T-helper 1 cell treated with Interleukin-12 subunit alpha and Interleukin-12 subunit beta and Interleukin-4 antibody, amounts not matched to agents 30 μg/mL and 1 μg/mL, for 36 hours (primary cell): ENCODE data around the gene NACAD.

Source experiments
- H3K27ac Mint-ChIP-seq: one replicate; pipeline ENCODE4 v1.8.0; 2021; ENCODE audit warnings: mild to moderate bottlenecking, mixed read lengths
- H3K27me3 Mint-ChIP-seq: one replicate; pipeline ENCODE4 v1.8.0; 2021; ENCODE audit warnings: low read depth, mixed read lengths
- H3K36me3 Mint-ChIP-seq: one replicate; pipeline ENCODE4 v1.8.0; 2021; ENCODE audit warnings: low read depth, mixed read lengths
- H3K4me1 Mint-ChIP-seq: one replicate; pipeline ENCODE4 v1.8.0; 2021; ENCODE audit warnings: low read depth, mixed read lengths
- H3K4me3 Mint-ChIP-seq: one replicate; pipeline ENCODE4 v1.8.0; 2021; ENCODE audit warnings: mild to moderate bottlenecking, moderate library complexity, mixed read lengths
- H3K9me3 Mint-ChIP-seq: one replicate; pipeline ENCODE4 v1.8.0; 2021; ENCODE audit warnings: mixed read lengths

Gene NACAD

DNA sequence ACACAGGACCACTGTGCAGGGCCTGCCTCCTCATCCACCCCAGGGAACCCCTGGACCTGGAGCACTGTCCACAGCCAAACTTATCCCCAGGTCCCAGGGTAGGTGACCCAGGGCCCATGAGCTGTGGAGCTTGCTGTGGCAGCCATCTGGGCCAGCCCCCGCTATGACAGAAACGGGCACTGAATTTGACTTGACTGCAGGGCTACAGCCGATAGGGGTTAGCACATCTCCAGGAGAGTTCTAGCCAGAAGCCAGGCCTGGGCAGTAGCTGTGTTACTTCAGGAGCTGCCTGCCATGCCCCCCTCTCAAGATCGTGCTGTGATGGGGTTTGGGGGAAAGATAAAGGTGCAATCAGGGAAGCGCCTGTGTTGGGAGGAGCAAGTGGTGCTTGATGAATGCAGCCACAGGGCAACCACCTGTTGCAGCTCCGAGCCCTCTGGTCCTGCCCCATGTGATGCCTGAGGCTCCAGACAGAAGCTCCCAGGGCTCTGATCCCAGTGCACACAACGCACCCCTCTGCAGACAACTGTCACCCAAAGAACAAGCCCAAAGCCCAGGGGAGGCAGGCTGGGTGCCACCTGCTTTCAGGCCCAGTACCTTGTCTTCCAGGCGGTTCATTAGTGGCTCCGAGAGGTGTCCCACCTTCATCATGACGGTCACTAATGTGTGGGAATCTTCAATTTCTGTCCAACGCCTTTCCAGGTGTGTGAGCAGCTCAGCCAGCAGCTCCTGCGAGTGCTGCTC, 16.2 kb upstream of the NACAD start:
- Mint-ChIP-seq H3K27ac (no peak overlapping the region), H3K4me3 (no peak overlapping the region), H3K9me3 (no peaks in the 10 kb centered on the region), H3K36me3 (peaks cover 32% of the 10 kb centered on the region), H3K27me3 (no peaks in the 10 kb centered on the region), H3K4me1 (peaks cover 20% of the 10 kb centered on the region)

DNA sequence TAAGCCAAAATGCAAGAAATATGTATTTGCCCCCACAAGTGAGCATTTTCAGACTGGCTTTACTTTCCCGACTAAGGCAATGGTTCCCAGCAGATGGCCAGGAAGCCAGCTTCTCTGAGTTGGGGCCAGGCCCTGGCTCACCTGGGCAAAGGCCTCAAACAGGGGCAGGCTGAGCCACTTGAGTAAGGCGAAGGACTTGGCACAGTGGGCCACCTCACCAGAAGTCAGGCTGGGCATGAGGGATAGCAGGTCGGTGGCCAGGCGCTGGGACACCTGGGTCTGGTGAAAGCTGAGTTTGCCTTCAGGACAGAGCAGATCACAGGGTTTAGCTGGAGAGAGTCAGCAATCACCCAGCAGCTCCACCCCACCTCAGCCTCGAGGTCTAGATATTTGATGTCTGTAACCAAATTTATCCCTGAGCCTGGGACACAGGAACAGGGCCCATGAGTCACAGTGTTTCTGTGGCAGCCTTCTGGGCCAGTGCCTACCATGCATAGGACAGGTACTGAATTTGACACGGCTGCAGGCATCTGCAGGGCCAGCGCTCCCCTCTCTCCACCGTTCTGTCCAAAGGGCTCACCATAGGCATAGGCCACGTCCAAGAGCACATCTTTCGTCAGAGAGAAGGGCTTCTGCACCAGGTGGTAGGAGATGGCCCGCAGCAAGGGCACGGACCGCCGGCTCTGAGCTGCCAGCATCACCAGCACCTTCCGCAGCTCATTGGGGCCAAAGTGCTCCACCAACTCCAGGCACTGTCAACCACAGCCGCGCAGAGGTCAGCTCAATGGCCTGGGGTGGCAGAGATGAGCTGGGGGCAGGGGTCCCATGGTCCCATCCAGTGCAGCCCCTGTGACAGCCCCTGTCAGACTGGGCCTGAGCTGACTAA, 15.4 kb upstream of the NACAD start:
- Mint-ChIP-seq H3K9me3 (no peaks in the 10 kb centered on the region), H3K36me3 (peaks cover 36% of the 10 kb centered on the region), H3K27ac (no peak overlapping the region), H3K4me1 (peaks cover 18% of the 10 kb centered on the region), H3K27me3 (no peaks in the 10 kb centered on the region), H3K4me3 (no peak overlapping the region)

GRCh38 chr7:45102785-45103712, 14.3 kb upstream of the NACAD start:
- H3K4me1 Mint-ChIP-seq: peaks cover 10% of the 10 kb centered on the region
- no peaks in the 10 kb centered on the region for H3K9me3 Mint-ChIP-seq
- H3K27ac Mint-ChIP-seq: no peak overlapping the region
- no peak overlapping the region for H3K4me3 Mint-ChIP-seq
- H3K36me3 Mint-ChIP-seq: peaks cover 29% of the 10 kb centered on the region
- no peaks in the 10 kb centered on the region for H3K27me3 Mint-ChIP-seq

GRCh38 chr7:45101748-45102147, 13.0 kb upstream of the NACAD start:
- no peak overlapping the region for H3K4me3 Mint-ChIP-seq
- peaks cover 18% of the 10 kb centered on the region for H3K36me3 Mint-ChIP-seq
- H3K27ac Mint-ChIP-seq: no peak overlapping the region
- no peaks in the 10 kb centered on the region for H3K9me3 Mint-ChIP-seq
- H3K27me3 Mint-ChIP-seq: no peaks in the 10 kb centered on the region
- no peaks in the 10 kb centered on the region for H3K4me1 Mint-ChIP-seq

DNA sequence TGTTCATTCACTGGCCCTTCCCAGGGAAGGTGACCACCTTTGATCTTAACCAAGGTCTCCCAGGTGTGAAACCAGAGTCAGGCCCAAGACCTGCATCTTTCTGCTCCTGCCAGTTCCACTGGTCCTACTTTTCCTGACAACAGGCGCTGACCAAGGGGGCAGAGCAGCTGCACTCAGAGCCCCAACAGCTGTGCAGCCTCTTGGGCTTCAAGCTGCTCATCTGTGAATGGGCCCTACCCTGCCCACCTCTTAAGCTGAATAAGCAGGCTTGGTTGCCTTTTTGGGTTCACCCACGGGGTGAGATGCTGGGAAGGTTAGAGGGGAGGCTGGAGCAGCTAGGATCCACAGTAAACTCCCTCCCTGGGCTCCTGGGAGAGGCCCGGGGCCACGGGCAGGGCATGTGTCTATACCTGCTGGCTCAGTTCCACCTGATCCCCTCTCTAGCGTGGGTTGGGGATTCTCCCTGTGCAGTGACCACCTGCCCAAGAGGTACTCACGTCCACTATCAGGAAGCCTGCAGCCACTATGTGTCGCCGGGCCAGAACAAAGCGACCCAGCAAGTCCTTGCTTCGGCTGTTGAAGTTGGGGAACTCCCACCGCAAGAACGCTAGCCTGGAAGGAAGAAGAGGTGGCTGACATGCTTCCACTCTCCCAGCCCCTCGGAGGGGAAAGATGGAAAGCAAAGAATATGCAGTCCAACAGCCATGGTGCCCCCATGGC, 12.2 kb upstream of the NACAD start:
- Mint-ChIP-seq H3K4me3 (no peak overlapping the region), H3K9me3 (no peaks in the 10 kb centered on the region), H3K27me3 (no peaks in the 10 kb centered on the region), H3K4me1 (no peaks in the 10 kb centered on the region), H3K27ac (no peak overlapping the region), H3K36me3 (peaks cover 18% of the 10 kb centered on the region)

- Mint-ChIP-seq H3K4me1 (no peaks in the 10 kb centered on the region), H3K27me3 (no peaks in the 10 kb centered on the region), H3K4me3 (no peak overlapping the region), H3K9me3 (no peaks in the 10 kb centered on the region), H3K27ac (no peak overlapping the region), H3K36me3 (peaks cover 18% of the 10 kb centered on the region)
Observed at GRCh38 chr7:45099891-45100760, 11.4 kb upstream of the NACAD start.

- Mint-ChIP-seq H3K27ac (no peak overlapping the region), H3K4me1 (no peaks in the 10 kb centered on the region), H3K36me3 (peaks cover 18% of the 10 kb centered on the region), H3K27me3 (no peaks in the 10 kb centered on the region), H3K4me3 (no peak overlapping the region), H3K9me3 (no peaks in the 10 kb centered on the region)
Observed at GRCh38 chr7:45098983-45099839, 10.4 kb upstream of the NACAD start.

DNA sequence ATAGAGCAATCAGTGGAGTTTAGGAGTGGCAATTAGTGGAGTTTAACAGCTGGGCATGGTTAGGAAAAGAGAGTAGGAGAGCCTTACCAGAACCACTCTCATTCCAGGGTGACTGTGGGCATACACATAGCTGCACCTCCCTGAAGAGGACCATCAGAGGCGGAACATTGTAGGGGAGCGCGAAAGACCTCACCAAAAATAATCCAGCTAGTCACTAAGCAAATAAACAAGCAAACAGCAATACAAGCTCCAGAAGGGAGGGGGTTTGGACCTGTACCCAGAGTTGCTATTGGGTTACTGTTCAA, 4.1 kb upstream of the NACAD start:
- peaks cover 5% of the 10 kb centered on the region for H3K9me3 Mint-ChIP-seq
- H3K27me3 Mint-ChIP-seq: peaks cover 34% of the 10 kb centered on the region
- H3K4me1 Mint-ChIP-seq: peaks cover 6% of the 10 kb centered on the region
- H3K36me3 Mint-ChIP-seq: peaks cover 4% of the 10 kb centered on the region
- H3K4me3 Mint-ChIP-seq: no peak overlapping the region
- no peak overlapping the region for H3K27ac Mint-ChIP-seq

DNA sequence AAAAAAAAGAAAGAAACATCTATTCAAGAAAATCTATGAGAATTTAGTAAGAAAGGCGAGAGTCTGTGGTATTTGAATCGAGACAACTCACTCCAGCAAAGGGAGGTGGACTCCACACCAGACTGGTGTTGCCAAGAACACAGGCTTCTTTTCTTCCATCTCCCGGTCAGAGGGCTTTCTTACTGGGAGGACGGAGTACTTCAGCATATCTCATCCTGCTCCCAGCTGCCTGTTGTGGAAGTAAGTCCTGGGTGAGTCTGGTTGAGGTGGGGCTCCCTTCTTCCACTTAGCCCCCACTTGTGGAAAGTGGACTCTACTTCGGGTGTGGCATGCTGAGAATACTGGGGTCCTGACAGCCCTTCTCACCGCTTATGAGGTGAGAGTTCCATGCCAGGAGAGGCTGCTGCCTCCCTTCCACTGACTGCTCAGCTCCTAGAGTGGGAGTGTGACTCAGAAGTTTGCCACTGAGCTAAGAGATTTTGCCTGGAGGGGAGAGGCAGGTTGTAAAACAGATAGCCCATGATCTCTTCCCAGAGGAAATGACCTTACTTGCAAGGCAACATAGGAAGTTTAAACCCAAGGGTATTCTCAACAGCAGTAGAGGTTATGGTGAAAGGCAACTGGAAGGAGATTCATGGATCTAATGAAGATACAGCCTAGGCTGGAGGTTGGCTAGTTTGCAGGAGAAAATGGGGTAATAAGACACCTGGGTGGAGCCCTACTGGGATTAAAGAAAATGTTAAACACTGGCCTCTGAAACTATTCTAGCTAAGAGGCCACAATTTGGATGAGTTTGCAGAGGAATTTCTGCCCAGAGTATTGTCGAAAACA, 3.5 kb upstream of the NACAD start:
- H3K9me3 Mint-ChIP-seq: peaks cover 5% of the 10 kb centered on the region
- peaks cover 6% of the 10 kb centered on the region for H3K4me1 Mint-ChIP-seq

DNA sequence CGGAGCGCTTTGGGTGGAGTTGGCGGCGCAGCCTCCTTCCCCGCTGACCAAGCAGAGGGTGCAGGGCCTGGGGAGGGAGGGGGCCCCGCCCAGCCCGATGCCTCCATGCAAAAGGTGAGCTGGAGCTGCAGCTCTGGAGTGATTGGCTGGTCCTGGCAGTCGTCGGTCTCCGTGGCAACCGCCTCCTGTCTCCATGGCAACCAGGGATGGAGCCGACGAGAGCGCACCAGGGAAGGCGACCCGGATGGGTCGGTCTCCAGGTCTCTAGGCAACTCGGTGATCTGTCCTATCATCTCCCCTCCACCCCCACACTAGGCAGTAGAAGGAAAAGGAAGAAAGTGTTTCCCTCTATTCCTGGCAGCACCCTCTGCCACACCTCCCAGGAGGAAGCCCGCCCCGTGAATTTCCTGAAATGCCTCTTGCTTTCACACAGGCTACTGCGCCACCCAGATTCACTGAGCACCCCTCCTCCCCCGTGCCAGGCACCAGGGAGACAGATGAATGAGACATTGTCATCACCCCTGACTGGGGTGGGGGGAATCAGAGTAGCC, 647 bp upstream of the NACAD start:
- H3K27me3 Mint-ChIP-seq: peaks cover 34% of the 10 kb centered on the region

More for the DNA sequence above, 3.5 kb upstream of the NACAD start:
- Mint-ChIP-seq H3K27me3 (peaks cover 34% of the 10 kb centered on the region), H3K36me3 (peaks cover 4% of the 10 kb centered on the region), H3K4me3 (no peak overlapping the region), H3K27ac (no peak overlapping the region)

DNA sequence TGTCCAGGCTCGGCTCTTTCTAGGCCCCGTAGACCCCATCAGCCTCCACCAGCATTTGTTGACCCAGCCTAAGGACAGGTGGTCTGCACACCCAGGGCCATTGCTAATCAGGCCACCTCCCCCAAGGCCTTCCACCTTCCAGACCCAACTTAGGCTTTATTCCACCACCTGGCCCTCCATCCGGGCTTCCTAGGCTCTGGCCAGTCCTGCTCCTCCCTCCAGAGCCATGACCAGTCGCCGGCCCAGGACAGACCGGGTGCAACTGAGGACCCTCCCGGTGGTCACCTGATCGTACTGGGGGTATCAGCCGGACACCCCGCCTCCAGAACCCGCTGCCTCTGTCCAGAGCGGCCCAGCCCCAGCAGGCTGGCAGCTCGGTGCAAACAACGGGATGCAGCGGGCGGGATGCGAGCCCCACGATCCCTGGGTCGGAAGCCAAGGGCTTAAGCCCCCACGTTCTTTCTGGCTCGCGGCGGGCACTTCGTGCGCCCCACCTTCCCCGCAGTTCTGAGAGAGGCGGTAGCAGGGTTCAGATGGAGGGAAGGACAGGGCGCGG, 545 bp downstream of the NACAD start:
- H3K4me1 Mint-ChIP-seq: peaks cover 6% of the 10 kb centered on the region
- H3K27ac Mint-ChIP-seq: no peak overlapping the region
- no peaks in the 10 kb centered on the region for H3K9me3 Mint-ChIP-seq
- peaks cover 3% of the 10 kb centered on the region for H3K36me3 Mint-ChIP-seq
- no peak overlapping the region for H3K4me3 Mint-ChIP-seq
- H3K27me3 Mint-ChIP-seq: peaks cover 30% of the 10 kb centered on the region

More for the DNA sequence above, 647 bp upstream of the NACAD start:
- peaks cover 6% of the 10 kb centered on the region for H3K4me1 Mint-ChIP-seq
- H3K36me3 Mint-ChIP-seq: peaks cover 4% of the 10 kb centered on the region
- H3K9me3 Mint-ChIP-seq: peaks cover 5% of the 10 kb centered on the region
- no peak overlapping the region for H3K27ac Mint-ChIP-seq
- peak overlapping the region; percentile 59 for H3K4me3 Mint-ChIP-seq
